Fibroblast of peridontal ligament (primary cell): ENCODE data around the gene EXOC3.
"Not testable (repeated sequence)": the region's sequence is repeated elsewhere in the genome, so short reads cannot be mapped to it uniquely, and the experiment has no call there.

Experiments used
- DNase-seq: peaks from one replicate; pipeline ENCODE4 v3.0.0-alpha.2; 2010; ENCODE audit errors: extremely low read depth

Gene EXOC3

GRCh38 chr5:485113-485945, 42.4 kb downstream of the EXOC3 start:
- DNase-seq = no peak

- no peak for DNase-seq
Observed at GRCh38 chr5:485946-486491, 43.0 kb downstream of the EXOC3 start.

- DNase-seq = not testable (repeated sequence)
Observed at GRCh38 chr5:486597-486996, 43.6 kb downstream of the EXOC3 start.

GRCh38 chr5:488241-488640, 45.3 kb downstream of the EXOC3 start:
- no peak for DNase-seq

GRCh38 chr5:488744-489688, 46.0 kb downstream of the EXOC3 start:
- DNase-seq = no peak

GRCh38 chr5:489689-490080, 46.7 kb downstream of the EXOC3 start:
- no peak for DNase-seq

GRCh38 chr5:490116-491106, 47.4 kb downstream of the EXOC3 start:
- no peak for DNase-seq

- DNase-seq = no peak
Observed at GRCh38 chr5:491119-491855, 48.3 kb downstream of the EXOC3 start.

GRCh38 chr5:491856-492155, 48.8 kb downstream of the EXOC3 start:
- no peak for DNase-seq

GRCh38 chr5:492314-492893, 49.4 kb downstream of the EXOC3 start:
- no peak for DNase-seq

GRCh38 chr5:493119-493701, 50.2 kb downstream of the EXOC3 start:
- no peak for DNase-seq

- DNase-seq = no peak
Observed at GRCh38 chr5:493758-494157, 50.8 kb downstream of the EXOC3 start.

GRCh38 chr5:494667-495255, 51.8 kb downstream of the EXOC3 start:
- no peak for DNase-seq

- DNase-seq = no peak
Observed at GRCh38 chr5:496028-496427, 53.1 kb downstream of the EXOC3 start.

- no peak for DNase-seq
Observed at GRCh38 chr5:497090-497700, 54.2 kb downstream of the EXOC3 start.

GRCh38 chr5:497871-498509, 55.0 kb downstream of the EXOC3 start:
- no peak for DNase-seq

- no peak for DNase-seq
Observed at GRCh38 chr5:499233-500209, 56.5 kb downstream of the EXOC3 start.
